Measurements from ENCODE around the gene NCEH1.
"Not testable (repeated sequence)": the region's sequence is repeated elsewhere in the genome, so short reads cannot be mapped to it uniquely, and the experiment has no call there.

Gene NCEH1

GRCh38 chr3:172613845-172614244, 97.0 kb downstream of the NCEH1 start:
- DNase-seq (ENCODE audit: low spot score): no peak

GRCh38 chr3:172612871-172613678, 97.8 kb downstream of the NCEH1 start:
- no peak for DNase-seq (ENCODE audit: low spot score)

DNA sequence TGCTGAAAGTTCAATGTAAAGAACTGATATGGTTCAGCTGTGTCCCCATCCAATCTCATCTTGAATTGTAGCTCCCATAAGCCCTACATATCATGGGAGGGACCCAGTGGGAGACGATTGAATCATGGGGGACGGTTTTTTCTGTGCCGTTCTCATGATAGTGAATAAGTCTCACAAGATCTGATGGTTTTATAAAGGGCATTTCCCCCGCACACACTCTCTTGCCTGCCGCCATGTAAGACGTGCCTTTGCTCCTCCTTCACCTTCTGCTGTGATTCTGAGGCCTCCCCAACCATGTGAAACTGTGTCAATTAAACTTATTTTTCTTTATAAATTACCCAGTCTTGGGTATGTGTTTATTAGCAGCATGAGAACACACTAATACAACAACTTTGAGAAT, 101.1 kb downstream of the NCEH1 start:
- no peak for DNase-seq (ENCODE audit: low spot score)

GRCh38 chr3:172608575-172608974, 102.3 kb downstream of the NCEH1 start:
- DNase-seq (ENCODE audit: low spot score): no peak

GRCh38 chr3:172607305-172608121, 103.4 kb downstream of the NCEH1 start:
- DNase-seq (ENCODE audit: low spot score): peak; percentile 62

GRCh38 chr3:172606021-172606420, 104.8 kb downstream of the NCEH1 start:
- no peak for DNase-seq (ENCODE audit: low spot score)

DNA sequence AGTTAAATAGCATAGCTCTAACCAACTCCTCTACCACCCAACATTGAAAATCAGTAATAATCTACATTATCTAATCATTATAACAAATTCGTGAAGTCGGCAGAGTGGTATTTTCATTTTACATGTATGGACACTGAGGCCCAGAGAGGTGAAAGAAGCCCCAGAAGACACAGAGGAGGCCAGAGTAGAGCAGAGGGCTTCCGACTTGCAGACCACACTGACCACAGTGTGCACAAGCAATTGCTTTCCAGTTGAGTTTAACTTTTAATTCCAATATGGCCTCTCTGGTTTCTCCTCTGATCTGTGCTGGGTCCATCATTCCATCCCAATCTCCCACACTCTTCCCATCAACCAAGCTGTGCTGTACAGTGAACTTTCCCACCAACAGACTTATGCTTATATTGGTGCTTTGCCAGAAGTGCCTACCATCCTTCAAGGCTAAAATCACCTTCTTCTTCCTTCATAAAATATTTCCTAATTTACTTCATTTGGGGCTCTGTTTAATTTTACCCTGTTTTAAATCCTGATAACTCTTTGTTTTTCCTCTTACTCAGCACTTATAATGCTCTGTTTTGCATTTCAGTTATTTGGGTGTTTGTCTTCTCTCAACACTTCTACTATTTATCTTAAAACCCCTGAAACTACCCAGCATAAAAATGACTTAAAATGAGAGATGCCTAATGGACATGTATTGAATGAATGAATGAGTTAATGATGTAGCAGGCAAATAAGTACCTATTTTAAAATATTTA, 105.8 kb downstream of the NCEH1 start:
- DNase-seq (ENCODE audit: low spot score): no peak

- no peak for DNase-seq (ENCODE audit: low spot score)
These were observed 109.6 kb downstream of the NCEH1 start for GRCh38 chr3:172601066-172601832.

DNA sequence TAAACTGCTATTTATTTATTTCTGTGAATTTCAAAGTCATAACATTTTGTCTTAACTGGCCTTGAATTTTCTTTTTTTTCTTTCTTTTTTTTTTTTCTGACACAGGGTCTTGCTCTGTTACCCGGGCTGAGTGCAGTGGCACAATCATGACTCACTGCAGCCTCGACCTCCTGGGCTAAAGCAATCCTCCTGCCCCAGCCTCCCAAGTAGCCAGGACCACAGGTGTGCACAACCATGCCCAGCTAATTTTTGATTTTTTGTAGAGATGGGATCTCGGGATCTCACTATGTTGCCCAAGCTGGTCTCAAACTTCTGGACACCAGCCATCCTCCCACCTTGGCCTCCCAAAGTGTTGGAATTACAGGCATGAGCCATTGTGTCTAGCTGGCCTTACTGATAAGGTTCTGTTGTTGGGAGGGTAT, 110.2 kb downstream of the NCEH1 start:
- no peak for DNase-seq (ENCODE audit: low spot score)

- no peak for DNase-seq (ENCODE audit: low spot score)
These were observed 112.0 kb downstream of the NCEH1 start for GRCh38 chr3:172598904-172599303.

- no peak for DNase-seq (ENCODE audit: low spot score)
These were observed 114.5 kb downstream of the NCEH1 start for GRCh38 chr3:172596394-172596706.

- peak; percentile 29 for DNase-seq (ENCODE audit: low spot score)
These were observed 115.0 kb downstream of the NCEH1 start for GRCh38 chr3:172595664-172596393.

DNA sequence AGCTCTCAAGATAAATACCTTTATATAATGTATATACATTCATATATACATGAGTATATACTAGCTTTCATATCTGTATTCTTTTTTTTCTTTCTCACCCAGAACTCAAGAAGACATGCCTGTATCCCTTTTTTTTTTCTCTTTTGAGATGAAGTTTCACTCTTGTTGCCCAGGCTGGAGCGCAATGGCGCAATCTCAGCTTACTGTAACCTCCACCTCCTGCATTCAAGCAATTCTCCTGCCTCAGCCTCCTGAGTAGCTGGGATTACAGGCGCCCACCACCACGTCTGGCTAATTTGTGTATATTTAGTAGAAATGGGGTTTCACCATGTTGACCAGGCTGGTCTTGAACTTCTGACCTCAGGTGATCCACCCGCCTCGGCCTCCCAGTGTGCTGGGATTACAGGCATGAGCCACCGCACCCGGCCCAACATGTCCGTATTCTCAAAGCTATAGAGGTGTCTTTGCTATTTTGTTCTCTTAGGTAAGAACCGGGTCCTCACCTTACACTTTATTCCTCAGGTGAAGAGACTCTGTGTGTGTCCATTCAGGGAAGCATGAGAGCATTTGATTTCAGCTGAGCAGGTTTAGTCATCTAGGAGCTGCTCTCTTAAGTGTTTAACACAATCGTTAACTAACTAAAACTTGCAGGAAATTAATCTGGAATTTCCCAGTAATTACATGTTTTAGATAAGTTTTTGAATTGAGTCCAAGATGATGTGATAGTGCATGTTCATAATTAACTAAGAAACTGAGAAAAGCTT, 115.8 kb downstream of the NCEH1 start:
- not testable (repeated sequence) for DNase-seq (ENCODE audit: low spot score)

DNA sequence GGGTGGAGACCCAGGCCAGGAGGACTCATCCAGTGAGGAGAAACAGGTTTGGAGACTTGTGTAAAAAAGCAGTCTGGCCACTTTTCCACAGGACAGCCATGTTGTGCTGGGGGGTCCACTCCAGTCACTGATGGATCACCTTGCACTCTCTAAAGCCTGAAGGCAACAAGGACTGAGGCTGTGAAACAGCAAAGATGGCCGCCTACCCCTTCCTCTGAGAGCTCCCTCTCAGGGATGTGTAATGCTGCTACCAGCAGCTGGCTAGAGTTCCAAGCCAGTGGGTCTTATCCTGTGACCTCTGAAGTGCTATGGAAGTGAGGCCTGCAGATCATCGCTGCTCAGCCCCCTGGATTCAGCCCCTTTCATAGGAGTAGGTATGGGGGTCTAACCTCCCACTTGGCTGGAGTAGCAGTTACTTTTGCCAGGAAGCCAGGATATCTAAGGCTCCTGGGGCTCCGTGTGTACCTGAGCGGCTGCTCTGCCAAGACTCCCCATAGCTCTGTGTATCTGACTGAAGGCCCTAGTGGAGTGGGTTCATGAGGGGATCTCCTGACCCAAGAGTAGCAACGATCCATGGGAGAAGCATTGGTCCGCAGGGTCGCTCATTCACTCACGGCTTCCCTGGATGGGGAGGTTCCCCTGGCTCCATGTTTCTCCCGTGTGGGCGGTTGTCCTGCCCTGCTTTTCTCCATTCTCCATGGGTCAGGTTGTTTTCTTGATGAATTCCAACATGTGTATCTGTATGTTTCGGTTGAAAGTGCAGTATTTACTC, 117.8 kb downstream of the NCEH1 start:
- DNase-seq (ENCODE audit: low spot score): no peak

GRCh38 chr3:172591876-172592771, 118.7 kb downstream of the NCEH1 start:
- no peak for DNase-seq (ENCODE audit: low spot score)

- DNase-seq (ENCODE audit: low spot score): no peak
These were observed 119.7 kb downstream of the NCEH1 start for GRCh38 chr3:172591125-172591605.

DNA sequence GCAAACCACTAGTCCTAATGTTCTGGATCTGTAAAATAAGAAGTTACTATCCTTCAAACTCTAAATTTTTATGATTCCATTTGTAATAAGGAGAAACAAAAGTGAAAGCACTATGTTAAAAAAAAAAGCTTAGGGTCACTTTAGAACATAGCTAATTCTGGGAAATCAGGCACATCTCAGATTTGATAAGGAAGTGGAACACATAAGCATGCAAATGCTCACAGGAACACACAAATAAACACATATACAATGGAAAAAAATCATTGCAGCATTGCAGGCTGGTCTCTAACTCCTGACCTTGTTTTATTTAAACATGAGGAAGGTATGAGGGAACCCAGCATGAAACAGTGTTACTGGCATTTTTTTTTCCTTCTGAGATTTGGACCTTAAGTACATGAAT, 124.4 kb downstream of the NCEH1 start:
- no peak for DNase-seq (ENCODE audit: low spot score)

- DNase-seq (ENCODE audit: low spot score): no peak
These were observed 124.9 kb downstream of the NCEH1 start for GRCh38 chr3:172585954-172586353.

All from iPS-NIHi11 (cell line).